Stimulated activated CD4-positive, alpha-beta T cell treated with anti-CD3 and anti-CD28 coated beads, Interleukin-4, amount 100 ng/mL, for 1 hour (primary cell): ENCODE data around the gene CLEC4F.
"Not testable (repeated sequence)": the region's sequence is repeated elsewhere in the genome, so short reads cannot be mapped to it uniquely, and the experiment has no call there.

Experiments used
- DNase-seq: peaks from one replicate; pipeline ENCODE4 v3.0.0-alpha.2; 2020

Gene CLEC4F

DNA sequence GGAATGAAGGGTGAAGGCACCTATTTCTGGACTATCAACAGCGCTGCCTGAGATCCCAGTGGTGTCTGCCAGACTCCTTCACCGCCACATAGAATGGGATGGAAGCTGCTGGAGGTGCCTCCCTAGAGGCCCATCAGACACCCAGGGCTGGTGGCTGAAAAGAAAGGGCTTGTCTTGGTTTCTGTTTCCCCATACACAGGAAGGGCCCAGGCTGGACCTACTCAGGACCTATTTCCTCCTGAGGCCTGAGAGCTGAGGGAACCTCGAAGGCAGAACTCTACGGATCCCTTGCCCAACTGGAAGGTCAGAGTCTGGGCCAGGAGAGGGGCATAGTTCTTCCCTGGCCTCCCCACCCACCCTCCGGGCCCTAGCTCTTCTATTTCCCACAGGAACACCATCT lies 2.9 kb upstream of the CLEC4F start:
- no peak for DNase-seq

DNA sequence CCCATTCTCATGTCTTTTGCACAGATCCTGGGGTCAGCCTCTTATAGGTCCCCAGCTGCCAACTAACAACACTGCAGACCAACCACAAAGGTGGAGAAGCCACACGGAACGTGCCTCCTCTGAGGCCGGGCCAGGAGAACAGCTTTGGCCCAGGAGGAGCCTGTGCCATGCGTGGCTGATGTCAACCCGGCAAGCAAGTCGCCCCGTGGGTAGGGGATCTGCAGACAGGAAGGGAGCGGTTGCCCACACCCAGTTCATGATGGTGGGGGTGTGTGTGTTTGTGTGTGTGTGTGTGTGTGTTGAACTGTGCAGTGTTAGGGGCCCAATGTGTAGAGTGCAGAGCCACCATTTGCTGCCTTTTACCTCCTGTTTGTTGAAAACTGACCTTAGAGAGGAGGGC lies 2.4 kb upstream of the CLEC4F start:
- DNase-seq, result no peak

DNA sequence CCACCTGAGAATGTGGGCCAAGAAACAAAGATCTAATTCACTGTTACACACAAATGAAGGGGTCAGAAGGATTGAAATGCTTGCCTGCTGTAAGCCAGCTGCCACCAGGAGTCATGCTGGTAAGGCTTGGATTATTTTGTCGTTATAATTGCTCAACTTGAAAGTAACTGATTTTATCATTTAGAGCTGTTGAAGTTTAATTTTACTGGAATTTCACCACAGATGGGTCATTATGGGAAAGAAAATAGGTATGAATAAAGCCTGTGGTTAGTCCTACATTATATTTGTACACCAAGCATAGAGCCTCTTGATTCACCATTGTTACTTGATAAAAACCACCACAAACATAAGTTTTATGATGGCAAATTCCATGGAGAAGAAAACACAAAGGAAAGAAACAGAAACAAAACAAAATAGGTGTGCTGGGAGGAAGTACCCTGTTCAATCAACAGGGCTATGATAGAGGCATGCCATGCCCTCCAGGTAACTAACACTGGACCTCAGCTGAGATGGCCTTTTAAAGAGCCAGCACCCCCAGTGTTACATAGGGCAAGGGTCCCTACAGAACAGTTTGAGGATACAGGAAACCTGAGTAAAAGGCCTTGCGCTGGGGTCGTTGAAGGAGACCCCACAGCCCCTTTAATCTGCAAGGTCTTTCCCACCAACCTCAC lies 3.0 kb downstream of the CLEC4F start:
- no peak for DNase-seq

DNA sequence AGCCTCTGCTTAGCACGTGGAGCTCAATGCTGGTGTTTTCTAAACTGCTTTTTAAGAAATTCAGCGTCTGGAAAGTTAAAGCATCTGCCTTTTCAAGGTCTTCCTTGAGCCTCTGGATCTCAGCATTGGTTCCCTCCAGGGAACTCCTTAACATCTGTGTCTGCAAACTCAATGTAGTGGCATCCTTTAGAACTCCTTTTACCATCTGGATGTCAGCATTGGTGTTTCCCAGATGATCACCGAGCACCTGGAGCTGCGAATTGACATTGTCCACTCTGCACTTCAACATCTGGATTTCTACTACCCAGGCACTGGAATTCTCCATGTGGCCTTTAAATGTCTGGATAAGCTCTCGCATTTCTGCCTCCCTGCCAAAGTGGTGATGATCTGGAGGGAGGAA lies 3.7 kb downstream of the CLEC4F start:
- no peak for DNase-seq

DNA sequence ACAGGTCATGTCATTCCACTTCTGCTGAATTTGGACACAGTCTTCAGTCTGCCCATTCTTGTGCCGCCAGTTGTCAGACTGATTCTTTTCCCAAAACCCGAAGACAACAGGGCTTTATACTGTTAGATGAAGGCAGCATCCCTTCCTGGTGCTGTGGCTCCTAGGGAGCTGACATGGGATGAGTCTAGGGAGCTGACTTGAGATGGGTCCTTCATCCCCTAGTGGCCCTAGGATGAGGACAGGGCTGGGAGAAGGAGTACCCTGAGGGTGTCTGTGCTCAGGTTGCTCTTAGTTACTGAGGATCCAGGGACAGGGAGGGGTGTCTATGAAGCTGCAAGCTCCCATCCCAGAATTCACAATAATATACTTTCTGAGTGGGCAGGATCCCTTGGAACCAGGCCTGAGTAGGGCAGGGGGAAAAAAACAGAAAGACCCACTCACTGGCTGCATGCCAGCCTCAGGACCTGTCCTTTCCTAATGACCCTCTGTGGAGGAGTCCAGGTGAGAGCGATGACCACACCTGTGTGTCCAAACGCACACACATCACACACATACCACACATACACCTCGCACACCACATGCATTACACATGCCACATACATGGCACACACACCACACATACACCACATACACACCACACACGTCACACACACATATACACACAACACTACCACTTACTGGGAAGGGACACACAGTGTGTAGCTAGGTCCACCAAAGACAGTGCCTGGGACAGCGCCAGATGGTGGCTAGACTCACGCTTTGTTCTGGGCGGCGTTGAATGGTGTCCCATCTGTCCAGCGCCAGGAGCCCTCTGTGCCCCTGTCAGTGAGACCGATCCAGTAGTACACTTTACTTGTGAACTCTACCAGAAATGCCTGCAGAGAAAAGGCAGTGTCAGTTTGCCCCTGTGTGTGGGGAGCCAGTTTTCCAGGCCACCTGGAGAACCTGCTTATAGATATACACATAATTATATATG lies 11.1 kb downstream of the CLEC4F start:
- DNase-seq, result no peak

DNA sequence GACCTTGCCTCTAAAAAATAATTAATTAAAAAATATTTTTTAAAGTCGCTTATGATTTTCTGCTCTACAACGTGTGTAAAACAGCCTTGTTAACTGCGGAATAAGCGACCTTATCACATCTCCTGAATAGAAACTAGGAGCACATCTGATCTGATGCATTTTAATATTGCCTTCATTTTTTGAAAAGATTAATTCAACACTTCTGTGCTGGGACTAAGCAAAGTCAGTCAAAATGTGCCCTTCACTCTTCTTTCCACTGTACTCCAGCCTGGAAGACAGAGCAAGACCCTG lies 12.6 kb downstream of the CLEC4F start:
- DNase-seq, result no peak

DNA sequence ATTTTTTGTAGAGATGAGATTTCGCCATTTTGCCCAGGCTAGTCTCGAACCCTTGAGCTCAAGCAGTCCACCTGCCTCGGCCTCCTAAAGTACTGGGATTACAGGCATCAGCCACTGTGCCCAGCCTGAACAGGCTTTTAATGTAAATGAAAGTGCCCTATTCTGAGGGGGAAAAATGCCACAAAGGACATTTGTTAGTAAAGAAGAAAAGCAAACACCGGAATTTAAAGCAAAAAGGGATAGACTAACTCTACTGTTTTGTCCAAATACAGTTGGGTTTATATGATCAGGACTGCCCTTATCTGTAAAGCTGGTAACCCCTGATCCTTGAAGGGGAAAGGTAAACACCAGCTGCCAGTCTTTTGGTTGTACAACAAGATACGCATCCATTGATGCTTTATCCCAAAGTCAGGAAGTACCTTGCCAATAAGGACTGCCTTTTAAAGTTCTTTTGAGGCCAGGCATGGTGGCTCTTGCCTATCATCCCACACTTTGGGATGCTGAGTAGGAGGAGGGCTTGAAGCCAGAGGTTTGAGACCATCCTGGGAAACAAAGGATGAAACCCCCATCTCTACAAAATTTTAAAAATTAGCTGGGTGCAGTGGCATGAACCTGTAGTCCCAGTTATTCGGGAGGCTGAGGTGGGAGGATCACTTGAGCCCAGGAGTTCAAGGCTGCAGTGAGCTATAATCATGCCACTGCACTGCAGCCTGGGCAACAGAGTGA lies 13.1 kb downstream of the CLEC4F start:
- no peak for DNase-seq

DNA sequence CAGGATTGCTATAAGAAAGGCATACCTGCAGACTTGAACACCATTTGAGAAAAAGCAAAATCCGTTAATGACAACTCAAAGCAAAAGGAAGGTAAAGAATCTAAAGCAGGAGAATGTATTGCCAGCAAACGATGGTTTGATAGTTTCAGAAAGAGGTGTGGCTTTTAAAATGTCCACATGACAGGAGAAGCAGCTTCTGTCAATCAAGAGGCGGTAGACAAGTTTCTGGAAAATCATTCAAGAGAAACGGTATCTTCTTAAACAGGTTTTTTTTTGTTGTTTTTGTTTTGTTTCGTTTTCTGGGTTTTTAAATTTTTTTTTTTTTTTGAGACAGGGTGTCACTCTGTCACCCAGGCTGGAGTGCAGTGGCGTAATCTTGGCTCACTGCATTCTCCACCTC lies 13.8 kb downstream of the CLEC4F start:
- DNase-seq, result no peak

DNA sequence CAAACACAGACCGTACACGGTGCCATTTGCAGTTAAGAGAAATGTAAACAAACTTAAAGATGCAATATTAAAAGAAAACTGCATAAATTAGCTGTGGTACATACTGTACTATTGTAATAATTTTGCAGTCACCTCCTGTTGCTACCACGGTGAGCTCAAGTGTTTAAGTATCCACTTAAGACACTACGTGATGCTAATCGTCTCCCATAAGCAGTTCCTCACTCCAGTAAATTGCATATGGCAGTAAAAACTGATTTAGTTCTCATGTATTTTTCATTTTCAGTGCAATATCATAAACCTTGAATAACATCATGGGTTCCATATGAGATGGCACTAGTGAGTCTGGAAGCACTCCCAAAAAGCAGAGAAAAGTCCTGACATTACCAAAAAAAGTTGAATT lies 14.4 kb downstream of the CLEC4F start:
- no peak for DNase-seq

DNA sequence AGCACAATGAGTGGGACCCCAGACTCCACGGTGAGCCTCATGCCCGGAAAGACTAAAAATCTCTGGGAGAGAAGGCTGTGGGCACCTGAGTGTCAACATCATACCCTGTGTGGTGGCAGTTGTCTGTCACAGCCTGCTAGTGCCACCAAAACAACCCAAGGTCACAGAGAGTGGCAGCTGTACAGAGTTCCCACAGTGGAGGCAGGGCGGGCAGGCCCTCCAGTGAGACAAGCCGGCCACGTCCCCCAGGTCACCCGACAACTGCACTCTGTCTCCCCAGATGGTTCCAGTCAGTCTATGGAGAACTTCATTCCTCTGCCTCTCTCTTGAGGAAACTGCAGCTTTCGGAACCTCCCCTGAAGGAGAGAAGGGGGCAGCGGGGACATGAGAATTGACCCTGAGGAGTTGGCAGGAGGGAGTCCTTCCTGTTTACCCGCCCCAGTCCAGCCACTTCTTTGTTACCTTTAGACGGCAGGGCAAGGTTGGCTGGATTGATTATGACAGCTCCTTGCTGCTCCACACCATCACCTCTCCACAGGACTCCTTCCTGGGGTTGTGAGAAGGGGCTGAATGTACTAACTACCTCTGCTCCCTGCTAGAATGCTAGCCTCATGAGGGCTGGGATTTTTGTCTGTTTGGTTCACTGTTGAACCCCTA lies 18.7 kb downstream of the CLEC4F start:
- DNase-seq, result no peak

DNA sequence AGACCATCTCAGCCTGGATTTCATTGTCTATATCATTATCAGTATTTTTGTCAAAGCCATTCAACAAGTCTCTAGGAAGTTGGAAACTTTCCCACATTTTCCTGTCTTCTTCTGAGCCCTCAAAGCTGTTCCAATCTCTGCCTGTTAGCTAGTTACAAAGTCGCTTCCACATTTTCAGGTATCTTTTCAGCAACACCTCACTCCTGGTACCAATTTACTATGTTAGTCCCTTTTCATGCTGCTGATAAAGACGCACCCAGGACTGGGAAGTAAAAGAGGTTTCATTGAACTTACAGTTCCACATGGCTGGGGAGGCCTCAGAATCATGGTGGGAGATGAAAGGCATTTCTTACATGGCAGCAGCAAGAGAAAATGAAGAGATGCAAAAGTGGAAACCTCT lies 20.7 kb downstream of the CLEC4F start:
- DNase-seq, result no peak

DNA sequence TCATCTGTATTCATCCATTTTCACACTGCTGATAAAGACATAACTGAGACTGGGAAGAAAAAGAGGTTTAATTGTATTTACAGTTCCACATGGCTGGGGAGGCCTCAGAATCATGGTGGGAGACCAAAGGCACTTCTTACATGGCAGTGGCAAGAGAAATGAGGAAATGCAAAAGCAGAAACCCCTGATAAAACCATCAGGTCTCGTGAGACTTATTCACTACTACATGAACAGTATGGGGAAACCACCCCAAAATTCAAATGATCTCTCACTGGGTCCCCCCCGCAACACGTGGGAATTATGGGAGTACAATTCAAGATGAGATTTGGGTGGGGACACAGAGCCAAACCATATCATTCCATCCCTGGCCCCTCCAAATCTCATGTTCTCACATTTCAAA lies 22.4 kb downstream of the CLEC4F start:
- DNase-seq, result not testable (repeated sequence)

DNA sequence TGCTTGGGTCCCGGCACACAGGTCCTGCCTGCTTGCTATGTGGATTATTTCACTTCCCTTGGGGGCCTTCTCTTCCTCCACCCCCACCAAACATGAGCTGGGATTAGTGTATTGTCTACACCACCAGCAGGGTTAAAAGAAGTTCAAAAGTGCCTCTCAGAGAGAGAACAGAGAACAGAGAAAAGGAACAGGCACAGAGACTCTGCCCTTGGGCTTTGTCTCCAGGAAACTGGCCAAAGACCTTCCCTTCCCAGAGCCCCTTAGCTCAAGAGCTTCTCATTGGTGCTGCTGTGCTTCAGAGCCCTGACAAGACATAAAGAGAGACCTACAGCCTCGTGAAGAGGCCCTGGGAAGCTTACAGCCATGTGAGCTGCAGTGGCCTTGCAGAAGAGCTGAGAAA lies 22.9 kb downstream of the CLEC4F start:
- no peak for DNase-seq

DNA sequence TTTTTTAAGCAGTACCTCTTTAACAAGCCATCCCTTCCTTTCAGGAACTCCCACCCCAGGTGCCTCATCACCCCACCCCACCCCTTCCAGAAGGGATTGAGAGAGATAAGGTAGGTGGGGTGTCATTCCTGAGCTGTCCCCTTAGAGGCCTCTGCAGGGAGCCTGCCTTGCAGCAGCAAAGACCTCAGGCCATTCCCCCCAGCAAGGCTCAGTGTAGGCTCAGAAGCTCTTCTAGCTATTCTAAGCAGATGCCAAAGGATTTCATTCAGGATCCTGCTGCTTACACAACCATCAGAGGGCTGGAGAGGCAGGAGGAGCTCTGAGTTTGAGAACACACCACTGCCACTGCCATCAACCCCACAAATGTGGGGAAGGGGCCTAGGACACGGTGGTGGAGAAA lies 24.1 kb downstream of the CLEC4F start:
- DNase-seq, result no peak

DNA sequence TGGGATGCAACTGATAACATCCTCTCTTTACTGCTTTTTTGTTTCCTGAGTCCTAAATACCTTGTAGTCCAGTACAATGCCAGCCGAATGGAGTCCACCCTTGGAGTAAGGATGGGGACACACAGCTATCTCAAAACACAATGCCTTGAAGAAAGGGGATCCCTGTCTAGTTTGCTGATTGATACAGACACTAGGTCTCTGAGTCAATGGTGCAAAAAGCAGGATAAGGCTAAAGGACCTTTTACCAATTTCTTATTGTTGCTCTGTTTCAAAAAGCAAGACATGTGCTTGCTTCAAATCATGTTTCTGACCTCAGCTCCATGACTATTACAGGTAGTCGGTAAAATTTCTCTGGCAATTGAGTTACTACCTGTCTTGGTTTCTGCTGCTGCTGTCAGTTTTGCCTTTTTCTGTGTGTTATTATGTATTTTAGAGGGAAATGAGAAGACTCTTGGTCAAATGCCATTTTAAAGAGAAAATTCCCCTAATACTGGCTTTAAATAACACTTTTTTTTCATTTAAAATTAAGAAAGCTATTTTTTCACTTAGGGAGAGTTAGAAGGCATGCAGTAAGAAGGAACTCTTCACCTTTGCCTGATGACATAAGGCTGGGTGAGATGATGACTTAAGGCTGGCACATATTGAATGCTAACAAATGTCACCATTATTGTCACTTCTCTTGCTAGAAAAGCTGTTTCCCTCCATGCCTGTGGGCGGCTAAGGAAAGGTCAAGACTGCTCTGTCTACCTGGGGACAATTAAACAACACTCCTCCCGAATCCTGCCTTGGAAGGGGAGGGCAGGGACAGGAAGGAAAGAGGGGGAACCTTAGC lies 25.0 kb downstream of the CLEC4F start:
- DNase-seq, result no peak

DNA sequence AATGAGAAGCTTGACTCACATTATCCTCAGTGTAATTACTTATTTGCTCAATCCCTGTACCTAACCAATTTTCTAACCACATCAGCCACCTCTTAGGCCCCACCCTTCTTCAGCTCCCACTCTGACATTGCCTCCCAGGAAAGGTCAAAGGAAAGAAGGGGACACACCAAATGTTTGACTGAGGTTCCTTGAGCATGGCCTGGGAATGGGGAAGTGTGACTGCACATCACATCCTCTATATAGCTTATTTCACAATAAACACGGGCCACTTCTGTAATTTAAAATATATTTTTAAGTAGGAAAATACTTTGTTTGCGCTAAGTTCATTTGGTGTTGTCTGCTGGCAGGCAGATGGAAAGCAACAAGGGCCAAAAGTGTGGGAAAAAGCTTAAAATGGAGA lies 26.9 kb downstream of the CLEC4F start:
- DNase-seq, result no peak

DNA sequence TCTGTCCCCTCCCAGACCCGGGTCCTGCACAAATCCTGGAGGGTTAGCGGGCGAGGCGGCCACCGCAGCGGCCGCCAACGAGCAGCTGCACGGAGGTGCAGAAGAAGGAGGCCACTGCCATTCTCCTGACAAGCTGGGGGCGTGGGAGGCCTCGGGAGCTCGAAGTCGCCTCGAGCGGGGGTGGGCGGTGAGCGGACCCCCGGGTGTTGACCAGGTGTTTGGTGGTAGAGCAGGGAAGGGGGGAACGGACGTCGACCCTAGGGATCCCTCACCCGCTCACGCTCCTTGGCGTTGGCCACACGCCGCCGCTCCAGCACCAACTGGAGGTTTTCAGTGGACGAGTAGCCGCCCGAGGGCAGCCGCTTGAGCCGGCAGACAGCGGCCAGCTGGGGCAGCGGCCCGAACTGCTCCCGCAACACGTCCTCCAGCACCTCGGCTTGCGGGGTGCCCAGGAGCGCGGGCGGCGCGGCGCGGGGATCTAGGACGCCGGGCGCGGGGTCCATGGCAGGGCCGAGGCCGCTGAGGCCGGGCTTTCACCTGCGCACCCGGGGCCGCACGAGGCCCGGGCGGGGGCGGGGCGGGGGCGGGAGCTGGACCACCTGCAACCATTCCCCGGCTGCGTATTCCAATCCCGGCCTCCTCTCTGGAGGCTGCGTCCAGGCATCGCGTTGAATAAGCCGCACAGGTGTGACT lies 30.1 kb downstream of the CLEC4F start, which contains the start of gene FIGLA:
Gene FIGLA, minus strand, starts transcription at position 508 of the 693 bp plus-strand sequence. Its CDS starts 5 bp downstream, at position 503.
- peak; percentile 2 for DNase-seq

DNA sequence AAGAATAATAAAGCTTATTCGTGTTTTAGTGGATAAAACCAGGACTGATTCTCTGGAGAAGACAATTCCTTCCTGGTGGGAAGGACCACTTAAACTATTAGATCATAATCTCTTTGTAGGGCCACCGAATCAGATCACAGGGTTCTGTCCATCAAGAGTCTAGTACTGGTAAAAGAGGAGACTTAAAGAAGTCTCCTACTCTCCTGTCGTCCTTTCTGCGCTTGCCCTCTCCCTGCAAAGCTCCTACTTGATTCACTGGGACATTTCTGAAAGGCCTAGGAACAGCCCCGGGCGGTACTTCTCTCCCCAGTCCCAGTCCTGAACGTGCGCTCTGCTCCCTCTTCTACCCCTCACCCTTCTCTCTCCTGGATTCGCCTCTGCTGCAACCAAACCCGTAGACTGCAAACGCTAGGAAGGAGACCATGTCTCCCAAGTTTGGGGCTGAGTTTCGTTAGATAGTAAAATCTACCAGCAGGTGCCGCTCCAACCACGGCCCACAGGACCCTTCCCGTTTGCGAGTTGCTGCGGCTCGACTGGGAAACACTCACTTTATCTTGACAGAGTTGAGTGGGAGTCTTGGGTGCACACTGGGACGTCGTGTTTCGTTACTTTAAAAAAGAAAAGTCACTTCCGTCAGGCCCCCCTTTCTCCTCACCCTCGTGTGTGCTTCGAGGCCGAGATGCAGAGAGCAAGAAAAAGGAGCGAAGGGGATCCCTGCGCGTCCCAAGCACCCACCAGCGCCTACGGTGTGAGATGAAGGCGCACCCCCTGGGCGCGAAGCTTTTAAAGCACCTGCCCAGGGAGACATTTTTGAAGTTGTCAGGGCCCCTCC lies 30.9 kb downstream of the CLEC4F start:
- peak; percentile 71 for DNase-seq

DNA sequence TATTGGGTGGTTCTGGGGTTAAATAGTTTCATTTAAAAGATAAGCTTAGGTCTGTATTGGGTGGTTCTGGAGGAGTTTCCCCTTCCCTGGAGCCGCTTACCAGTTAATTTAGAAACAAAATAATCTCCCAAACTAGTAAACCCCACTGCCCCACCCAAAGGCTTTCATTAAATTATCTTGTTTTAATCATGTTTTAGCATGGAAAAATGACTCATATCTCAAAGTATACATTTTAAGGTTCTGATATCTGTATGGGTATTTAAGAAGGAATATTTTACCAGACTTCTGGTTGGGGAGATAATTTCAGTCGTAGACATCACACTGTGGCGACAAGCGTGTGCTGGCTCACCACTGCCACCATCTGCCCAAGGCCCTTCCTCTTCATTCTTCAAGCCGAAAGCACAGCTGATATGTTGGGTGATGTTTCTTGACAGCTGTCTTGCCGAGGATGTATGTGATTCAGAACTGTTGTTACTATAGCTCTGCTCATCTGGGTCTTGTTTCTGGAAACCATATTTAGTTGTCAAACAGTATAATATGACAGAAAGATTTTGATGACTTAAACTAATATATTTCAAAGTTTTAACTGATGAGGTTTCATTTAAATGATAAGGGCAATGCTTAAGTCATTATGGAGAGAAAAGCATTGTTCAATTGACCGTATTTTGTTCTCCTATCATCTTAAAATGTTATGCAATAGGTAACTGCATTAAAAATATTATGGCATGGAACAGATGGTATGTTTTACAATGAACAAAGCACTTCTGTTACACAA lies 35.1 kb downstream of the CLEC4F start:
- peak; percentile 39 for DNase-seq

DNA sequence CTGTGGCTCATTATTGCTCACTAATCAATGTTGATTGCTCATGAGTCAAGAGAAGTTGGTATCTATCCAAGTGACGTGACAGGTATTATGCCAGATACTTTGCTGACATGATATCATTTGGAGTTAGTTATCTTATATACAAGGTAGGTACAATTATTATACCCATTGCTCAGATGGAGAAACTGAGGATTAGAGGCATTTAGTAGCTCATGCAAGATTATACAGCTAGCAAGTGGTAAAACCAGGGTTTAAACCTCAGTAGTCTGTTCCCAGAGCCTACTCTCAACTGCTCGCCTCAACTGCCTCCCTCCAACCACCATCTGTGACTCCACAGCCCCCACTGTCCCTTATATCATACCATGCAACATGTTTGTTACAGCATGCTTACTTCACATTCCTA lies 36.1 kb downstream of the CLEC4F start:
- DNase-seq, result no peak
